Fibroblast of lung (primary cell): ENCODE results near the gene TNS1.

Experiments
- CTCF ChIP-seq, 2 donors: IDR thresholded peaks in 1 of 2; conservative IDR thresholded peaks in 1 of 2; 1 replicate in 1 of 2; 2 replicates in 1 of 2; pipeline ENCODE4 v1.5.1; 2011 to 2012; ENCODE audit warnings: low read length in 2 of 2, control low read depth in 1 of 2, inconsistent platforms in 1 of 2, low read depth in 1 of 2, mild to moderate bottlenecking in 1 of 2
- EZH2 ChIP-seq: IDR thresholded peaks from 2 replicates; pipeline ENCODE4 v1.5.1; 2012; ENCODE audit warnings: low read length, control low read depth, mild to moderate bottlenecking; ENCODE audit errors: missing control alignments

- TF ChIP-seq CTCF (conservative IDR thresholded peaks at IDR 0.05 in 1 of 2, IDR thresholded peaks at IDR 0.05 in 1 of 2; ENCODE audit: low read depth in 1 of 2, low read length in 2 of 2) (no peak), EZH2 (no peak)
These were observed 96.0 kb downstream of the TNS1 start for GRCh38 chr2:217906798-217907197.
